Keratinocyte (primary cell): ENCODE data around the gene KRTAP5-2. TPM values are rescaled to one million over a fixed set of nuclear protein-coding genes. Genes with fewer than 3 reads are reported as not detected.

Experiments used
- DNase-seq: peaks from one replicate; pipeline ENCODE4 v3.0.0-alpha.2; 2011; ENCODE audit warnings: low read depth, missing footprints, low spot score
- FAIRE-seq: peaks from 2 replicates; lab custom pipeline; 2011; peaks lifted over from hg19 to GRCh38; lab: Jason Lieb, UNC
- H2AFZ ChIP-seq: 2 replicates; pipeline ENCODE4 v1.6.0; 2012; ENCODE audit warnings: low read length, control low read depth, inconsistent platforms; ENCODE audit not compliant: control insufficient read depth
- H3K27ac ChIP-seq: 2 replicates; pipeline ENCODE4 v1.5.1; 2011; ENCODE audit warnings: low read length; ENCODE audit not compliant: control insufficient read depth, insufficient read depth
- H3K27me3 ChIP-seq: 3 replicates; pipeline ENCODE4 v1.6.0; 2011; ENCODE audit warnings: low read length; ENCODE audit not compliant: control insufficient read depth, insufficient read depth; ENCODE audit errors: extremely low read depth
- H3K36me3 ChIP-seq, 2 experiments: 2 replicates in 1 of 2; 3 replicates in 1 of 2; pipeline ENCODE4 v1.5.1; 2011; ENCODE audit warnings: low read length in 2 of 2, mild to moderate bottlenecking in 1 of 2; ENCODE audit not compliant: control insufficient read depth in 2 of 2, insufficient read depth in 2 of 2; ENCODE audit errors: extremely low read depth in 1 of 2
- H3K4me1 ChIP-seq: 3 replicates; pipeline ENCODE4 v1.5.1; 2011; ENCODE audit warnings: low read length; ENCODE audit not compliant: control insufficient read depth, insufficient read depth; ENCODE audit errors: extremely low read depth
- H3K4me2 ChIP-seq: 3 replicates; pipeline ENCODE4 v1.6.0; 2011; ENCODE audit warnings: low read depth, low read length; ENCODE audit not compliant: control insufficient read depth, insufficient read depth; ENCODE audit errors: extremely low read depth
- H3K4me3 ChIP-seq, 3 experiments: fragments of 200-600 bp in 1 of 3; sonication (generic) in 1 of 3; 2 replicates in 2 of 3; 3 replicates in 1 of 3; pipeline ENCODE4 v1.5.1; 2011 to 2016; ENCODE audit warnings: low read length in 3 of 3, mild to moderate bottlenecking in 3 of 3, control low read depth in 2 of 3, inconsistent platforms in 1 of 3, low read depth in 1 of 3, mixed read lengths in 1 of 3, mixed run types in 1 of 3, moderate library complexity in 1 of 3; ENCODE audit not compliant: control insufficient read depth in 2 of 3, insufficient read depth in 2 of 3; ENCODE audit errors: extremely low read depth in 1 of 3
- H3K79me2 ChIP-seq: 2 replicates; pipeline ENCODE4 v1.6.0; 2012; ENCODE audit warnings: low read length; ENCODE audit not compliant: control insufficient read depth, insufficient read depth
- H3K9ac ChIP-seq: 3 replicates; pipeline ENCODE4 v1.6.0; 2011; ENCODE audit warnings: low read length; ENCODE audit not compliant: control insufficient read depth, insufficient read depth; ENCODE audit errors: extremely low read depth
- H3K9me1 ChIP-seq: 3 replicates; pipeline ENCODE4 v1.6.0; 2011; ENCODE audit warnings: low read length; ENCODE audit not compliant: control insufficient read depth, insufficient read depth; ENCODE audit errors: extremely low read depth
- H3K9me3 ChIP-seq: 2 replicates; pipeline ENCODE4 v1.5.1; 2012; ENCODE audit warnings: low read depth, low read length; ENCODE audit not compliant: control insufficient read depth
- H4K20me1 ChIP-seq: 3 replicates; pipeline ENCODE4 v1.6.0; 2011; ENCODE audit warnings: low read length; ENCODE audit not compliant: control insufficient read depth, insufficient read depth; ENCODE audit errors: extremely low read depth
- CTCF ChIP-seq, 3 experiments: IDR thresholded peaks in 1 of 3; conservative IDR thresholded peaks in 1 of 3; optimal IDR thresholded peaks in 1 of 3; 2 replicates in 2 of 3; 3 replicates in 1 of 3; pipeline versions ENCODE3 to v1.5.1; 2011; ENCODE audit warnings: low read length in 3 of 3, mild to moderate bottlenecking in 3 of 3, moderate library complexity in 2 of 3, control low read depth in 1 of 3, inconsistent platforms in 1 of 3; ENCODE audit not compliant: insufficient read depth in 2 of 3; ENCODE audit errors: extremely low read depth in 1 of 3
- EZH2 ChIP-seq: IDR thresholded peaks from one replicate; pipeline ENCODE4 v1.6.1; 2012; ENCODE audit warnings: inconsistent platforms, mild to moderate bottlenecking, low read length, moderate library complexity
- dilution Hi-C: fragments of 300-500 bp; cut with MboI; formaldehyde crosslinking; loops from one replicate; pipeline ENCODE4 v1.7.0; 2020; ENCODE audit warnings: low sequenced_read_pairs; ENCODE audit not compliant: extremely low pct_ligation_motif_present
- polyA plus RNA-seq, 5 experiments: library from polyadenylated mRNA; depleted of rRNA in 3 of 5; stranded (reverse) in 3 of 5; stranded (forward) in 1 of 5; unstranded in 1 of 5; fragments of >200 nt; gene quantifications; 1 replicate in 1 of 5; 2 replicates in 3 of 5; 3 replicates in 1 of 5; pipeline versions ENCODE4 v1.2.1 to v1.2.3, GENCODE V29; 2011 to 2012; ENCODE audit warnings: missing spikeins in 2 of 5, low read depth in 1 of 5, low replicate concordance in 1 of 5

The KRTAP5-2 gene
- polyA plus RNA-seq, 1 donor (not counting 4 experiments of a cell fraction or from before 2014, with no cell fraction given) = not detected

- Histone ChIP-seq H3K27ac (no peak overlapping the region), H3K9me3 (no peaks in the 10 kb centered on the region), H2AFZ (no peak overlapping the region), H3K36me3 (no peaks in the 10 kb centered on the region), H3K4me2 (no peak overlapping the region), H4K20me1 (peaks cover 4% of the 10 kb centered on the region), H3K9me1 (no peaks in the 10 kb centered on the region), H3K4me3 (no peak overlapping the region), H3K4me1 (no peaks in the 10 kb centered on the region), H3K9ac (no peak overlapping the region), H3K27me3 (peaks cover 28% of the 10 kb centered on the region), H3K79me2 (no peaks in the 10 kb centered on the region)
- TF ChIP-seq EZH2 (no peak), CTCF (optimal IDR thresholded peaks at IDR 0.05 in 1 of 3, IDR thresholded peaks at IDR 0.05 in 1 of 3, conservative IDR thresholded peaks at IDR 0.05 in 1 of 3; ENCODE audit: extremely low read depth in 1 of 3, insufficient read depth in 2 of 3, low read length in 3 of 3) (no peak)
- DNase-seq (no peak), FAIRE-seq (no peak)
- dilution Hi-C loops = loop anchor here (10.0 kb wide), 1 partner anchor 104 kb away; no protein-coding TSS in a partner anchor
Observed at GRCh38 chr11:1638344-1638743, 40.2 kb upstream of the KRTAP5-2 start.

GRCh38 chr11:1637628-1638027 is 39.5 kb upstream of the KRTAP5-2 start:
- Histone ChIP-seq H3K9ac (no peak overlapping the region), H3K4me3 (no peak overlapping the region), H3K9me1 (no peaks in the 10 kb centered on the region), H3K36me3 (no peaks in the 10 kb centered on the region), H3K27me3 (peaks cover 28% of the 10 kb centered on the region), H3K4me1 (no peaks in the 10 kb centered on the region), H3K4me2 (no peak overlapping the region), H3K9me3 (no peaks in the 10 kb centered on the region), H2AFZ (no peak overlapping the region), H3K79me2 (no peaks in the 10 kb centered on the region), H3K27ac (no peak overlapping the region), H4K20me1 (peaks cover 4% of the 10 kb centered on the region)
- DNase-seq = no peak
- dilution Hi-C loops = loop anchor here (10.0 kb wide), 1 partner anchor 103 kb away; no protein-coding TSS in a partner anchor
- FAIRE-seq = no peak
- no peak for TF ChIP-seq CTCF (optimal IDR thresholded peaks at IDR 0.05 in 1 of 3, IDR thresholded peaks at IDR 0.05 in 1 of 3, conservative IDR thresholded peaks at IDR 0.05 in 1 of 3; ENCODE audit: extremely low read depth in 1 of 3, insufficient read depth in 2 of 3, low read length in 3 of 3)
- no peak for TF ChIP-seq EZH2
